Hepatocyte (in vitro differentiated cells): ENCODE measurements around the gene ACACB.

Source experiments
- EZH2 ChIP-seq: fragments of 200-600 bp; sonication (generic); IDR thresholded peaks from 2 replicates; pipeline ENCODE4 v1.6.1; 2016; ENCODE audit warnings: antibody characterized with exemption, mild to moderate bottlenecking, borderline replicate concordance
- EZH2phosphoT487 ChIP-seq: fragments of 200-600 bp; sonication (generic); IDR thresholded peaks from one replicate; pipeline ENCODE4 v1.6.1; 2018; ENCODE audit warnings: antibody characterized with exemption, mild to moderate bottlenecking, low read depth, moderate library complexity; ENCODE audit not compliant: unreplicated experiment, severe bottlenecking
- TF ChIP-seq, protein P1 (sequence below): fragments of 200-600 bp; sonication (generic); IDR thresholded peaks from 2 replicates; pipeline ENCODE4 v1.5.1; 2016; ENCODE audit warnings: antibody characterized with exemption, mild to moderate bottlenecking; ENCODE audit not compliant: poor library complexity

DNA sequence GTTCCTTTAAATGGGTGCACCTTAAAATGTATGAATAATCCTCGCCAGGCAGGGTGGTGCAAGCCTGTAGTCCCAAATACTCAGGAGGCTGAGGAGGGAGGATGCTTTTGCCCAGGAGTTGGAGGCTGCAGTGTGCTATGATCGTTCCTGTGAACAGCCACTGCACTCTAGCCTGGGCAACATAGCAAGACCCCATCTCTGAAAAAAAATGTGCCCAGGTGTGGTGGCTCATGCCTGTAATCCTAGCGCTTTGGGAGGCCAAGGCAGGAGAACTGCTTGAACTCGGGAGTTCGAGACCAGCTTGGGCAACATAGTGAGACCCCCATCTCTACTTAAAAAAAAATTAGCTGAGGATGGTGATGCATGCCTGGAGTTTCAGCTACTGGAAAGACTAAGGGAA is 39.6 kb downstream of the ACACB start:
- TF ChIP-seq, protein P1, sequence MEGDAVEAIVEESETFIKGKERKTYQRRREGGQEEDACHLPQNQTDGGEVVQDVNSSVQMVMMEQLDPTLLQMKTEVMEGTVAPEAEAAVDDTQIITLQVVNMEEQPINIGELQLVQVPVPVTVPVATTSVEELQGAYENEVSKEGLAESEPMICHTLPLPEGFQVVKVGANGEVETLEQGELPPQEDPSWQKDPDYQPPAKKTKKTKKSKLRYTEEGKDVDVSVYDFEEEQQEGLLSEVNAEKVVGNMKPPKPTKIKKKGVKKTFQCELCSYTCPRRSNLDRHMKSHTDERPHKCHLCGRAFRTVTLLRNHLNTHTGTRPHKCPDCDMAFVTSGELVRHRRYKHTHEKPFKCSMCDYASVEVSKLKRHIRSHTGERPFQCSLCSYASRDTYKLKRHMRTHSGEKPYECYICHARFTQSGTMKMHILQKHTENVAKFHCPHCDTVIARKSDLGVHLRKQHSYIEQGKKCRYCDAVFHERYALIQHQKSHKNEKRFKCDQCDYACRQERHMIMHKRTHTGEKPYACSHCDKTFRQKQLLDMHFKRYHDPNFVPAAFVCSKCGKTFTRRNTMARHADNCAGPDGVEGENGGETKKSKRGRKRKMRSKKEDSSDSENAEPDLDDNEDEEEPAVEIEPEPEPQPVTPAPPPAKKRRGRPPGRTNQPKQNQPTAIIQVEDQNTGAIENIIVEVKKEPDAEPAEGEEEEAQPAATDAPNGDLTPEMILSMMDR: no peak
- TF ChIP-seq EZH2: no peak
- no peak for TF ChIP-seq EZH2phosphoT487
